MM.1S (cell line): ENCODE results near the gene NTN1.

Experiments used
- CTCF ChIP-seq: fragments of 300-600 bp; sonication (generic); IDR thresholded peaks from 2 replicates; pipeline ENCODE4 v1.5.1; 2016; ENCODE audit warnings: antibody characterized with exemption, low read length, mixed read lengths
- EZH2 ChIP-seq: fragments of 300-600 bp; sonication (generic); optimal IDR thresholded peaks from 2 replicates; pipeline ENCODE3; 2017; ENCODE audit warnings: low read depth, mild to moderate bottlenecking, antibody characterized with exemption, low read length, mixed read lengths

- TF ChIP-seq CTCF, result no peak
- no peak for TF ChIP-seq EZH2
Observed at GRCh38 chr17:9239793-9240658, 218.7 kb downstream of the NTN1 start.
